ENCODE data around the gene SLC23A2. TPM values are rescaled to one million over a fixed set of nuclear protein-coding genes. Genes with fewer than 3 reads are reported as not detected.

Gene SLC23A2
- total RNA-seq, 2 experiments from 2014 or later: 16.7 to 17.6 TPM

DNA sequence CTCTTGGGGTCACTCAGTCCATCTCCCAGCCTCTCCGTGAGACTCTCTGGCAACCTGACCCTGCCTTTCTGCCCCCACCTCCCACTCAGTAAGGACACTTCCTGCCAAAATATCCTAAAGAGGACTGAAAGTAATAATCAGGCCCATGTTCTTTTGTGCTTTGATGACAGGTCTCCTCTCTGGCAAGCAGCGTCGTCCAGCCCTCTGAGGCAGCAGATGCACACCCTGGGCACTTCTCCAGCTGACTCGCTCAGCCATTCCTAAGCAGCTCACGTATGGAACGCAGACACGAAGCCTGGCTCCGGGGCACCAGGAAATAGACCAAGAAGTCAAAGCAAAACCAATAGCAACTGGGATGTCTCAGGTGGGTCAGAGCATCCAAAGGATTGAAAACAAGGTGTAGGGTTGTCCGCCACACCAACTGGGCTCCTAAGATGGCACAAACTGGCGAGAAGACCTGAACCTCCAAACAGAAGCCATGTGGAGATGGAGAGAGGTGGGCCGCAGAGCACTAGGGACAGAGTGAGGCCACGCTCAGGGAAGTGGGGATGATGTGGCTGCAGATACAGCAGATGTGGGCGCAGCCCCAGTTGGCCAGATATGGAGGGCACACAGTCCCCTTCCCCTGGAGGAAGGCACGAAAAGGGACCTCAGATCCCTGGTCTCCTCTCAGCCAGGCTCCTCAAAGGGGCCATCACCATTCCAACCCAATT is 180.3 kb downstream of the SLC23A2 start:
- DNase-seq (no peak), ATAC-seq (no peak)
- H3K36me3 Mint-ChIP-seq (ENCODE audit: low read depth): peaks cover 38% of the 10 kb centered on the region
- H3K9me3 Mint-ChIP-seq (ENCODE audit: low read depth): no peaks in the 10 kb centered on the region
- H3K4me1 Mint-ChIP-seq: peaks cover 39% of the 10 kb centered on the region
- H3K27ac Mint-ChIP-seq: no peak overlapping the region
- CTCF ChIA-PET: interaction anchor here (1.0 kb wide), 1 partner anchor 49 kb away, joined by 3 read pairs; no protein-coding TSS in a partner anchor
- intact Hi-C loops (cut with DNase I, micrococcal nuclease): no loop called here
- no peak overlapping the region for H3K4me3 Mint-ChIP-seq
- no peaks in the 10 kb centered on the region for H3K27me3 Mint-ChIP-seq
- POLR2A ChIA-PET: no interaction called here

GRCh38 chr20:4819901-4820300 is 181.4 kb downstream of the SLC23A2 start:
- Mint-ChIP-seq H3K27ac (no peak overlapping the region), H3K9me3 (ENCODE audit: low read depth) (no peaks in the 10 kb centered on the region), H3K4me3 (no peak overlapping the region), H3K36me3 (ENCODE audit: low read depth) (peaks cover 45% of the 10 kb centered on the region), H3K4me1 (peaks cover 47% of the 10 kb centered on the region), H3K27me3 (no peaks in the 10 kb centered on the region)
- ChIA-PET CTCF (interaction anchor here (0.7 kb wide), 1 partner anchor 58 kb away, joined by 3 read pairs; no protein-coding TSS in a partner anchor), POLR2A (interaction anchor here (0.6 kb wide), 1 partner anchor 267 kb away, joined by 3 read pairs; no protein-coding TSS in a partner anchor)
- DNase-seq (no peak), ATAC-seq (no peak)
- intact Hi-C loops (cut with DNase I, micrococcal nuclease): no loop called here

DNA sequence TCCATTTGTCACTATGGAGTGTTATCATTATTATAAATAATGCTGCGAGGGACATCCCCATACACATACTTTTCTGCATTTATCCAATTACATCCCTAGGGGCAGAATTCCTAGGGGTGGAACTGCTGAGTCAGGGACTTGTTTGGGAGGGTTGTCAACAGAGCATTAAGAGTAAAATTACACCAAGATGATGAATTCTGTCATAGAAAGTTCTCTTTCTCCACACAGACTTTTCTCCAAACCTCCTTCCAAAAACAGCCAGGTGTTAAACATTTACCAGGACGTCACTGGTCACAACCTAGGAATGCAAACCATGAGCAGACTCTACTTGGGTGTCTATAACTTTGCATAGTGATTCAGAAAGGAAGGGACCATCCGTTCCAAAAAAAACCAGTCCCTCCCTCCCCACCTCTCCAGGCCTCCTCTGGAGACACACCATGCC is 184.1 kb downstream of the SLC23A2 start:
- Mint-ChIP-seq H3K27me3 (no peaks in the 10 kb centered on the region), H3K9me3 (ENCODE audit: low read depth) (no peaks in the 10 kb centered on the region), H3K27ac (peak overlapping the region; percentile 7), H3K4me3 (no peak overlapping the region), H3K4me1 (peaks cover 65% of the 10 kb centered on the region), H3K36me3 (ENCODE audit: low read depth) (peaks cover 60% of the 10 kb centered on the region)
- CTCF ChIA-PET: no interaction called here
- DNase-seq (no peak), ATAC-seq (no peak)
- intact Hi-C loops (cut with DNase I, micrococcal nuclease): no loop called here
- POLR2A ChIA-PET: no interaction called here

DNA sequence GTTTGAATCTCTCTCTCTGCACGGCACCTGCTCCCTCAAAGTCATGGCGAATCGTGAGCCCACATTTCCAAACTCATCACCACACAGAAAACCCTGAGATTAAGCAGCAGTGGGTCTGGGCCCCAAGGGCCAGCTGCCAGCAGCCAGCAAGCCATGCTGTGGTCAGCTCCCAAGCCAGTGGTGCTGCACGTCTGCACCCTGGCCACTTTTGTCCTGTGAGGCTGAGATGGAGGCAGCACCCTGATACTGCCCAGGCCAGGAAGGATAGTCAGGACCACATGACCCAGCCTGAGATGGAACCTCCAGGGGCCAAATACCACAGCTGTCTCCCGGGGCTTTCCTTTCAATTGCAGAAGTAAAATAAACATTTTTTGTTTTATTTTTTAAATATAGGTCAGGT is 185.7 kb downstream of the SLC23A2 start:
- peaks cover 66% of the 10 kb centered on the region for H3K4me1 Mint-ChIP-seq
- intact Hi-C loops (cut with DNase I, micrococcal nuclease): loop anchor here (2.0 kb wide), 2 partner anchors 21 to 185 kb away; partner anchors contain the start of gene SLC23A2 (in 1 of the 2)
- peaks cover 58% of the 10 kb centered on the region for H3K36me3 Mint-ChIP-seq (ENCODE audit: low read depth)

GRCh38 chr20:4814696-4815252 is 186.5 kb downstream of the SLC23A2 start:
- ATAC-seq: peak; percentile 50

More for the DNA sequence above, 185.7 kb downstream of the SLC23A2 start:
- Mint-ChIP-seq H3K27me3 (no peaks in the 10 kb centered on the region), H3K9me3 (ENCODE audit: low read depth) (no peaks in the 10 kb centered on the region), H3K4me3 (peak overlapping the region; percentile 96), H3K27ac (peak overlapping the region; percentile 100)
- DNase-seq (peak; percentile 7), ATAC-seq (no peak)
- ChIA-PET CTCF (interaction anchor here (1.3 to 1.9 kb wide), 5 partner anchors 9 to 286 kb away, joined by 3 to 6 read pairs (median 5); no protein-coding TSS in a partner anchor), POLR2A (interaction anchor here (0.7 to 1.0 kb wide), 2 partner anchors 128 to 311 kb away, joined by 3 read pairs; partner anchors contain the start of gene CDS2)

GRCh38 chr20:4813863-4814695 is 187.2 kb downstream of the SLC23A2 start:
- peak; percentile 69 for DNase-seq
- POLR2A ChIA-PET: interaction anchor here (0.7 to 1.7 kb wide), 8 partner anchors 12 to 1063 kb away, joined by 3 to 13 read pairs (median 4); partner anchors contain the start of gene CDS2
- peak overlapping the region; percentile 100 for H3K27ac Mint-ChIP-seq
- peak; percentile 73 for ATAC-seq
- H3K27me3 Mint-ChIP-seq: no peaks in the 10 kb centered on the region
- H3K9me3 Mint-ChIP-seq (ENCODE audit: low read depth): no peaks in the 10 kb centered on the region
- H3K36me3 Mint-ChIP-seq (ENCODE audit: low read depth): peaks cover 49% of the 10 kb centered on the region
- peaks cover 73% of the 10 kb centered on the region for H3K4me1 Mint-ChIP-seq
- intact Hi-C loops (cut with DNase I, micrococcal nuclease): loop anchor here (1.0 to 5.0 kb wide), 4 partner anchors 19 to 313 kb away; partner anchors contain the start of genes CDS2 (in 1 of the 2) and SLC23A2 (in 1 of the 2)
- CTCF ChIA-PET: interaction anchor here (0.7 to 4.3 kb wide), 9 partner anchors 13 to 145 kb away, joined by 3 to 17 read pairs (median 4); no protein-coding TSS in a partner anchor
- peak overlapping the region; percentile 96 for H3K4me3 Mint-ChIP-seq

More at GRCh38 chr20:4814696-4815252, 186.5 kb downstream of the SLC23A2 start:
- intact Hi-C loops (cut with DNase I, micrococcal nuclease): loop anchor here (1.0 to 5.0 kb wide), 4 partner anchors 20 to 313 kb away; partner anchors contain the start of genes CDS2 (in 1 of the 2) and SLC23A2 (in 1 of the 2)
- peak overlapping the region; percentile 100 for H3K27ac Mint-ChIP-seq
- H3K4me3 Mint-ChIP-seq: peak overlapping the region; percentile 96
- H3K27me3 Mint-ChIP-seq: no peaks in the 10 kb centered on the region
- peaks cover 55% of the 10 kb centered on the region for H3K36me3 Mint-ChIP-seq (ENCODE audit: low read depth)
- ChIA-PET CTCF (interaction anchor here (1.0 to 4.3 kb wide), 7 partner anchors 8 to 144 kb away, joined by 3 to 17 read pairs (median 5); no protein-coding TSS in a partner anchor), POLR2A (interaction anchor here (0.7 to 1.7 kb wide), 6 partner anchors 13 to 312 kb away, joined by 3 to 13 read pairs (median 4); partner anchors contain the start of gene CDS2)
- peaks cover 72% of the 10 kb centered on the region for H3K4me1 Mint-ChIP-seq
- DNase-seq: peak; percentile 81
- no peaks in the 10 kb centered on the region for H3K9me3 Mint-ChIP-seq (ENCODE audit: low read depth)

DNA sequence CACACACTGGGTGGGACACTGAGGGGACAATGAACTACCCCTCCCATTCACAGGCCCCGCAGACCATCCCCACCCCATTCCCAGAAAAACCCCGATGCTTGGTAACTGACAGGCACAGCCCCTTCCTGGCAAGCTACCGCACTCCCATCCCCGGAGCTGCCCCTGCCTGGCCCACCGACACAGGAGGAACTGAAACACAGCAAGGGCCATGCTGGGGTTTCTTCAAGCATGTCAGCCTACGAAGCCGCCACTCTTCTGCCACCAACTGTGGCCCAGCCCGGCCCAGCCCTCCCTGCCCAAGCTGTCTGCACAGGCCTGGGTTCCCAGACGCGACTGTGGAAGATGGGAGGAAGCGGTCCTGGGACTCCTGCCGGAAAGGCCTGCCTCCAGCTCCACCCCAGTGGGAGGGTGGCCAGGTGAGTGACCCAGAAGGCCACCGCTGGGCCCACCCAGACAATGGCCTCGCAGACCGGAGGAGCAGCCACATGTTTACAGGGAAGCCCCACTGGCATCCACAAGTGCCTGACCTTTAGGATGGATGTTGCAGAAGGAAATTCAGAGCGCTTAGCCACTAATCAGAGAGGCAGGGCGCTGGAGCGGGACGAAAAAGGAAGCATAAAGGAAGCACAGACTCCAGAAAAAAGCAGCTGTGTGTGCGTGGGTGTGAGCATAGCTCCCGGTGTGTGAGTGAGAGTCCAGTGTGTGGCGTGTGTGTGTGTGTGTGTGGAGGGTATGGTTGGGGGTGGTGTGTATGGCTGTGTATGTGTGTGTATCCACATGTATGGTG is 188.0 kb downstream of the SLC23A2 start:
- Mint-ChIP-seq H3K9me3 (ENCODE audit: low read depth) (no peaks in the 10 kb centered on the region), H3K4me1 (peaks cover 71% of the 10 kb centered on the region), H3K27ac (peak overlapping the region; percentile 100), H3K27me3 (no peaks in the 10 kb centered on the region), H3K4me3 (peak overlapping the region; percentile 96), H3K36me3 (ENCODE audit: low read depth) (peaks cover 44% of the 10 kb centered on the region)
- peak; percentile 5 for ATAC-seq
- ChIA-PET POLR2A (interaction anchor here (0.5 to 1.7 kb wide), 6 partner anchors 11 to 314 kb away, joined by 3 to 13 read pairs (median 4); partner anchors contain the start of gene CDS2), CTCF (interaction anchor here (0.5 to 4.3 kb wide), 10 partner anchors 14 to 143 kb away, joined by 3 to 17 read pairs (median 4); no protein-coding TSS in a partner anchor)
- DNase-seq: peak; percentile 59
- intact Hi-C loops (cut with DNase I, micrococcal nuclease): loop anchor here in 1 of 2 experiments (5.0 kb wide), 1 partner anchor 314 kb away; the partner anchor contains the start of gene CDS2

DNA sequence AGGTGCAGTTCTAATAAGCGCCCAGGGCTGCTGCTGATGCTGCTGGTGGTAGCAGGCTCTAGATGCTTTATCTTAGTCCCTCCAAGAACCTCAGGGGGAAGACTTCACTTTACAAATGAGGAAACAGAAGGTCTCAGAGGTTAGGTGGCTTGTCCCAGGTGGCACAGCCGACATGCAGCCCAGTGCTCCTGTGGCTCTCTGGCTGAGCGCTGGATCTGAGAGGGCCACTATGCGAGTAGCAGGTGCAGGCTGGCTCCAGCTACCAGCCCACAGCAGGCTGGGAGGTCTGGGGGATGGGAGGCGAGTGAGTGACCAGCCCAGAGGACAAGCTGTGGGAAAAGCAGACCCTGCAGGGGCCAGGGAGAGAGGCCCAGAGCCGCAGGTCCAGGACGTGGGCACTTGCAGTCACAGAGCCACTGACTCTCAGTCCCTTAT is 188.7 kb downstream of the SLC23A2 start:
- ATAC-seq (no peak), DNase-seq (peak; percentile 15)
- Mint-ChIP-seq H3K4me1 (peaks cover 74% of the 10 kb centered on the region), H3K9me3 (ENCODE audit: low read depth) (no peaks in the 10 kb centered on the region), H3K27ac (peak overlapping the region; percentile 100), H3K27me3 (no peaks in the 10 kb centered on the region), H3K4me3 (peak overlapping the region; percentile 96), H3K36me3 (ENCODE audit: low read depth) (peaks cover 43% of the 10 kb centered on the region)
- intact Hi-C loops (cut with DNase I, micrococcal nuclease): loop anchor here in 1 of 2 experiments (5.0 kb wide), 1 partner anchor 315 kb away; the partner anchor contains the start of gene CDS2
- CTCF ChIA-PET: interaction anchor here (0.5 to 4.3 kb wide), 4 partner anchors 17 to 143 kb away, joined by 3 to 17 read pairs (median 4); no protein-coding TSS in a partner anchor
- POLR2A ChIA-PET: interaction anchor here (0.5 kb wide), 1 partner anchor 38 kb away, joined by 3 read pairs; no protein-coding TSS in a partner anchor

DNA sequence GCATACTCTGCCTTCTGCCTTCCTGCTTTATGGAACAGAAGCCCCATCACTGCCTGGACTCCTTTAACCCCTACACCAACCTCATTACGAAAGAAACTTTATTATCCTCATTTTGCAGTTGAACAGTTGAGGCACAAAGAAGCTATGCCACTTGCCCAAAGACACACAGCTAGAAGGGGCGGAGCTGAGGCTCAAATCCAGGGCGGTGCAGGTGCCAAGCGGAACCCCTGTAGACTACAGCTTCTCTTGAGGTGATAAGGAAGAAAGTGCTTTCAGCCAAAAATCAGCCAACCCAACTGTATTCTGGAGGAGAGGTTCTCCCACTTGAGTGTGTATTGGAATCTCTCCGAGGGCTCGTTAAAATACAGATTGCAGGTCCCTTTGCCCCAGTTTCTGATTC is 189.1 kb downstream of the SLC23A2 start:
- Mint-ChIP-seq H3K9me3 (ENCODE audit: low read depth) (no peaks in the 10 kb centered on the region), H3K4me1 (peaks cover 73% of the 10 kb centered on the region), H3K27ac (peak overlapping the region; percentile 100), H3K36me3 (ENCODE audit: low read depth) (peaks cover 38% of the 10 kb centered on the region), H3K27me3 (no peaks in the 10 kb centered on the region), H3K4me3 (peak overlapping the region; percentile 96)
- DNase-seq (peak; percentile 45), ATAC-seq (no peak)
- ChIA-PET POLR2A (no interaction called here), CTCF (interaction anchor here (0.5 to 4.3 kb wide), 5 partner anchors 17 to 362 kb away, joined by 3 to 17 read pairs (median 4); no protein-coding TSS in a partner anchor)
- intact Hi-C loops (cut with DNase I, micrococcal nuclease): loop anchor here in 1 of 2 experiments (5.0 kb wide), 1 partner anchor 315 kb away; the partner anchor contains the start of gene CDS2

Measured in activated CD4-positive, alpha-beta T cell treated with anti-CD3 and anti-CD28 coated beads for 36 hours (primary cell).